Measurements from ENCODE around the gene TTC9C. TPM values are rescaled to one million over a fixed set of nuclear protein-coding genes. Genes with fewer than 3 reads are reported as not detected.

Gene TTC9C
- total and polyA plus RNA-seq, 2 donors (not counting 3 experiments of a cell fraction or from before 2014, with no cell fraction given): 27.4 to 43.5 TPM

GRCh38 chr11:62719302-62719978 is 8.8 kb upstream of the TTC9C start:
- Histone ChIP-seq H2AFZ (ENCODE audit: low read depth, low read length) (no peak overlapping the region), H3K9me3 (replicated peaks; ENCODE audit: control insufficient read depth, insufficient read depth, low read length) (no peaks in the 10 kb centered on the region), H3K9me1 (replicated peaks; ENCODE audit: control insufficient read depth, extremely low read depth, insufficient read depth, low read length) (no peaks in the 10 kb centered on the region), H3K4me1 (ENCODE audit: control insufficient read depth, extremely low read depth, insufficient read depth, low read length) (peaks cover 5% of the 10 kb centered on the region), H3K9ac (replicated peaks; ENCODE audit: extremely low read depth, insufficient read depth, low read length) (no peak overlapping the region), H3K36me3 (ENCODE audit: control insufficient read depth in 2 of 2, extremely low read depth in 1 of 2, insufficient read depth in 2 of 2, low read length in 2 of 2) (peaks cover 46 to 64% of the 10 kb centered on the region in 2 experiments), H3K4me3 (replicated peaks in 1 of 3; ENCODE audit: insufficient read depth in 1 of 3, low read depth in 1 of 3, low read length in 3 of 3) (no peak overlapping the region), H4K20me1 (replicated peaks; ENCODE audit: control insufficient read depth, extremely low read depth, insufficient read depth, low read length) (no peaks in the 10 kb centered on the region), H3K27ac (ENCODE audit: insufficient read depth, low read depth, low read length) (no peak overlapping the region), H3K27me3 (ENCODE audit: control insufficient read depth in 2 of 2, insufficient read depth in 2 of 2, low read length in 2 of 2) (no peaks in the 10 kb centered on the region), H3K79me2 (ENCODE audit: control insufficient read depth, insufficient read depth, low read length) (peaks cover 64% of the 10 kb centered on the region), H3K4me2 (ENCODE audit: insufficient read depth, low read length) (no peak overlapping the region)
- no TSS peak for BruUV-seq (replicated peaks)
- DNase-seq (ENCODE audit: low read depth, low spot score) (no peak), FAIRE-seq (no peak)
- TF ChIP-seq POLR2A (IDR thresholded peaks at IDR 0.05; ENCODE audit: low read depth, low read length) (no peak), MAX (IDR thresholded peaks at IDR 0.05; ENCODE audit: insufficient read depth, insufficient read length) (no peak), MYC (IDR thresholded peaks at IDR 0.05; ENCODE audit: low read depth, low read length) (no peak), POLR2AphosphoS5 (IDR thresholded peaks at IDR 0.05; ENCODE audit: insufficient read depth, low read depth, low read length) (no peak), FOS (IDR thresholded peaks at IDR 0.05; ENCODE audit: borderline replicate concordance, insufficient read depth, low read length) (no peak), CTCF (IDR thresholded peaks at IDR 0.05; ENCODE audit: extremely low read depth in 1 of 2, insufficient read depth in 1 of 2, low read depth in 1 of 2, low read length in 2 of 2) (no peak), GATA2 (IDR thresholded peaks at IDR 0.05; ENCODE audit: insufficient read depth, insufficient read length, low read depth, low read length) (no peak), EZH2 (IDR thresholded peaks at IDR 0.05; ENCODE audit: borderline replicate concordance, low read depth, low read length, severe bottlenecking) (no peak), JUN (IDR thresholded peaks at IDR 0.05; ENCODE audit: borderline replicate concordance, insufficient read depth, insufficient read length, low read depth) (no peak)
- ChIA-PET POLR2A (no interaction called here), CTCF (no interaction called here)
- dilution Hi-C loops (cut with MboI; ENCODE audit: extremely low pct_ligation_motif_present, low sequenced_read_pairs): no loop called here
- intact Hi-C loops (cut with micrococcal nuclease): no loop called here
